DND-41 (cell line): ENCODE measurements around the gene HPCAL1.

Experiments used
- CTCF ChIP-seq: IDR thresholded peaks from 2 replicates; pipeline ENCODE4 v1.5.1; 2012; ENCODE audit warnings: borderline replicate concordance, low read length, moderate library complexity, mild to moderate bottlenecking; ENCODE audit not compliant: poor library complexity, severe bottlenecking; ENCODE audit errors: extremely low read depth
- EZH2 ChIP-seq: IDR thresholded peaks from 3 replicates; pipeline ENCODE4 v1.6.1; 2012; ENCODE audit warnings: borderline replicate concordance, low read depth, mild to moderate bottlenecking, moderate library complexity, low read length, inconsistent platforms; ENCODE audit not compliant: severe bottlenecking

- TF ChIP-seq CTCF (no peak), EZH2 (no peak)
Measured at GRCh38 chr2:10428355-10428754, 125.7 kb downstream of the HPCAL1 start.
